ENCODE measurements around the gene PRUNE1. TPM values are rescaled to one million over a fixed set of nuclear protein-coding genes. Genes with fewer than 3 reads are reported as not detected.

PRUNE1 gene
- 11.4 to 16.9 TPM (median 14.9 TPM) in 5 replicates for total RNA-seq (2022; extraction: Qiagen RNA extraction; ENCODE audit: low read depth)

DNA sequence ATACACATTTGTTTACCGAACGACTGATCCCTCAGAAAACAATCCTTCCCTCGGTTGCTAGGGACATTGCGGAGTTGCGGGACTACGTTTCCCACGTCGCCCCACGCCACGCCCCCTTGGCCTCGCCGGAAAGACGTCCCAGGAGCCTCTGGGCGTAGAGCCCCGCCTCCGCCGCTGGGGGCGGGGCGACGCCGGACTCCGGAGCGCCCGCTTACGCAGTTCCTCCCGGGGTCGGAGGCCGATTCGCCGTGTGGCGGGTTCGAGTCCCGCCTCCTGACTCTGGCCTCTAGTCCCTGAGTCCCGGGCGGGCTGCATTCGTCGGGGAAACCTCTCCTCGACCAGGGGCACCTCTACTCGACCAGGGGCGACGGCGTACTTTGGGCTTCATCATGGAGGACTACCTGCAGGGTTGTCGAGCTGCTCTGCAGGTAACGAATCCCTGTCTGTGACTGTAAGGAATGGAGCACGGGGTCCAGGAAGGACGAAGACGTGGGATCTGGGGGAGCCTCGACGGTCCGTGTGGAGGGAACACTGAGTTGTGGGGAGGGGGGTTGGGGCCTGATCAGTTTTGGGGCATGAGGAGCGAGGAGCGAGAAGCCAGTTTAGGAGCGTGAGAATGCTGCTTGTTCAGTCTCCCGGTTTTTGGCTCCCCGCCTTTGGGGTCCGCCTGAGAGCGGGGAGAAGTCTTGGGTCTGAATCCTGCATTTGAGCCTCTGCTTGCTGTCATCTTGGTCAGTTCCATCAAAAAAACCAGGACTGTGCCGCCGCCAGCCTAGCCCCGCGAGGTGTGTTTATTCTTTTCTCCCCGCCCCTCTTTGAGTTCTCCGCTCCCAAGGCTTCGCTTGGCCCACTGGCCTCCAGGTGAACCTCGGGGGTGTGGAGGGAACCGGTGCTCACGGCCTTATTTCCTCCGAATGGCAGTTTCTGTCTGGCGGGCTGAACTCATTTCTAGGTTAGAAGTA, at the start of gene PRUNE1:
TSS of gene PRUNE1 (plus strand) at position 206 of the 962 bp plus-strand sequence. CDS start at position 390, 184 bp downstream.

GRCh38 chr1:150974580-150975478, 33.4 kb upstream of the PRUNE1 start, which contains the start of gene CERS2:
Gene CERS2 (minus strand): TSS chr1:150974835. CDS start chr1:150969090, 5,745 bp downstream.

DNA sequence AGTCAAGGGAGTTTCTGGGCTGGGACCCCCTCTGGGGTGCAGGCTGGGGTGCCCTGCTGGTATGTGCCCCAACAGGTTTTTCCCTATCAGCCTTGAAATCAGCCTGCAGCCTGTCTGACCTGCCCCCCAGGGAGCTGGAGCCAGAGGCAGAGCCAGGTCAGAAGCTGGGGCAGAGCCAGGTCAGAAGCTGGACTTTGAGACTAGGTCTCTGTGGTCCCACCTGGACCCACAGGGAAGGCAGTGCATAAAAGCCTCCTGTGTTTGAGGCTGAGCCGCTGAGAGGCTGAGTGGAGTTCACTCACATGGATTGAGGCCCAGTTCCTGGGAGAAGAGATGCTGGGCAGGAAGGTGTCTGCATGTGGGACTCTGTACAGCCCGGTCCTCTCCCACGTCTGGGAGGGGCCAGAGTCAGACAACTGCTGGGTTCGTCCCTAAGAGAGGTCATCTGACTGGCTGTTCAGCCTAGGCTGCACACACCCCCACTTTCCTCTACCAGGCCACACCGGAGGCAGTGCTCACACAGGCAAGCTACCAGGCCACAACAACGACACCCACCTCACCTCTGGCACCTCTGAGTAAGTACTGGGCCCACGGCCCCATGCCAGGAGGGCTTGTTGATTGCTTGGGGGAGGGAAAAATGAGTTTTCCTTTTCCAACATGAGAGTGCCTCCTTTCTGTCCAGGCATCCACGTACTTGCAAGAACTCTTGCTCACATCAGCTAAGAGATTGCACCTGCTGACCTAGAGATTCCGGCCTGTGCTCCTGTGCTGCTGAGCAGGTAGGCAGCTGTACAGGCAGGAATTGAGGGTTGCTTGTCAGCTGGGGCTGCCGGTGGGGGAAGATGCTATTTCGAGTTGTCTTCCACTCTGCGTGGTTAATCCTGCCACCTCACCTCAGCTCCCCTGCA, 26.2 kb upstream of the PRUNE1 start, which contains the start of gene ANXA9:
TSS of gene ANXA9 (plus strand) at position 488 of the 908 bp plus-strand sequence. CDS start 814 bp downstream, outside the sequence.

DNA sequence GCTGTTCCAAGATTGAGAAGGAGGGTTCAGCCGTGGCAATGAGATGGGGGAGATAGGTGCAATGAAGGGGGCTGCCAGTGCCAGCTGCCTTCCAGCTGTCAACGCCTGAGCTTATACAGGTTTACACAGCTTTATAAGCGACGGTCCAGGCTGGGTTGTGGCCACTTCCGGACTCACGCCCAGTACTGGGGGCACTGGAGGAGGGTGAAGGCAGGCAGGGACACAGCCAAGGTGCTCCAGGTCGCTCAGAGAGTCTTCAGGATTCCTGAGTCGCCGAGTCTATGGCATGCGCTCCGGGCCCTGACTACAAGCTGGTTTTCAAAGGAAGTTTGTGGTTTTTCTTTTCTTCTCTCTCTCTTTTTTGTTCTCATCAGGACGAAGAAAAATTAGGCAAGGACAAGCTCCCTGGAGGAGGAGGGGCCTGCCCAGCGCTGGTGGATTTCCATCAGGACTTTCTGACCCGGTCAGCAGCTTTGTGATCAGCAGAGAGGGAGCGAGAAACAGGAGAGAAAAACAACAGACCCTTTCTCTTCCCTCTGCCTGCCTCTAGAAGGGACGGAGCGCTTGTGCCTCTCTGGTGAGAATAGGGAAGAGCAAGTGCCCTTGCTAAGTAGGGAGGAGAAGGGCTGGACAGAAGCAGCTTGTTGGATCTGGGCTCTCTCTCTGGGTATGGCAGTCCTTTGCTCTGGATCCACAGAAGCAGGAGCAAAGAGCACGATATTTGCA, 1.8 kb upstream of the PRUNE1 start, which contains the start of gene MINDY1:
TSS of gene MINDY1 (minus strand) at position 576 of the 726 bp plus-strand sequence. CDS start 4,285 bp downstream, outside the sequence.

GRCh38 chr1:151036356-151036755, 28.1 kb downstream of the PRUNE1 start, which contains the start of gene BNIPL:
Gene BNIPL (plus strand): TSS chr1:151036586. CDS start chr1:151036726, 140 bp downstream.

DNA sequence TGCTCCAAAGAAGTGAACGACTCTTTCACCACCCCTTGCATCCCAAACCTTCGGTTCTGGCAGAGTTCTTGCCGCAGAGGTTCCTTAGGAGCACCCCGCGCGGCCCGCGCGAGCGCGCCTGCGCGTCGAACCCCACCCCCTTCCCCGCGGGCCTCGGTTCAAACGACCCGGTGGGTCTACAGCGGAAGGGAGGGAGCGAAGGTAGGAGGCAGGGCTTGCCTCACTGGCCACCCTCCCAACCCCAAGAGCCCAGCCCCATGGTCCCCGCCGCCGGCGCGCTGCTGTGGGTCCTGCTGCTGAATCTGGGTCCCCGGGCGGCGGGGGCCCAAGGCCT, 39.3 kb downstream of the PRUNE1 start, which contains the start of gene C1orf56:
TSS of gene C1orf56 (plus strand) at position 161 of the 334 bp plus-strand sequence. CDS start at position 258, 97 bp downstream.

DNA sequence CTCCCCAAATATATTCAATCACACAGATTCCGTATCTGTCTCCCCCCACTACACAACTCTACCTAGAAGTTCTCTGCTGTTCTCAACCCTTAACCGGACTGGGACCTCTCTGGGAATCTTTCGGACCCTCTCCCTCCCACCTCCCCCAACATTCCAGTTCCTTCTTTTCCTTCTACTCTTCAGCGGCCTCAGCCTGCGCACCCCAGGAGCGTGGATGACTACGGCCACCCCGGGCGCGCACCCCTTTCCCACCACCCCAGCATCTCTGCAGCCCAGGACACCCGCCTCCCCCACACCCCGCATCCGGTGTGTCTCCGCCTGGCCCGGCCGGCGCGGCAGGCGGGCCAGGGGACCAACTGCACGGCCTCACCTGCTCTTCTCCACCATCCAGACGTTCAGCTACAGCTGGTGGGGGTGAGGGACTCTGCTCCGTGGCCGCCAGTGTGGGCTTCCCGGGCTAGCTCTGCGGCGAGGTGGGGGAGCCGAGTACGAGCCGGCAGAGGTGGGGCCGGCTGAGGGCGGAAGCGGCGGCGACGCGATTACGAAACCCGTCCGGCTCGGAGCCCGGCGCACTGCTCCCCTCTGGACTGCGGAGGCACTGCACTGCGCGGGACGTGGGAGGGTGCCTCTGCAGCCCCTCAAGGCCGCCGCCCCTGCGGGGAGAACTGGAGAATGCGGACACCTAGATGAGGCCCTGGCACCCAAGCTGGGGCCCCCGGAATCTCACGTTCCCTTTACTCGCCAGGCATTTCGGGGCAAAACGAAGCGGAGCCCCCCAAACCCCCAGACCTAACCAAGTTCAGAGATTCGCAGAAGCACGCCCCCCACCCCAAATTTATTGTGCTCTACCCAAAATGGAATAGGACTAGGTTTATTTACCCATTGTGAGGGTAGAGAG, 51.1 kb downstream of the PRUNE1 start, which contains the start of gene CDC42SE1:
TSS of gene CDC42SE1 (minus strand) at position 514 of the 898 bp plus-strand sequence. CDS start 3,892 bp downstream, outside the sequence.

DNA sequence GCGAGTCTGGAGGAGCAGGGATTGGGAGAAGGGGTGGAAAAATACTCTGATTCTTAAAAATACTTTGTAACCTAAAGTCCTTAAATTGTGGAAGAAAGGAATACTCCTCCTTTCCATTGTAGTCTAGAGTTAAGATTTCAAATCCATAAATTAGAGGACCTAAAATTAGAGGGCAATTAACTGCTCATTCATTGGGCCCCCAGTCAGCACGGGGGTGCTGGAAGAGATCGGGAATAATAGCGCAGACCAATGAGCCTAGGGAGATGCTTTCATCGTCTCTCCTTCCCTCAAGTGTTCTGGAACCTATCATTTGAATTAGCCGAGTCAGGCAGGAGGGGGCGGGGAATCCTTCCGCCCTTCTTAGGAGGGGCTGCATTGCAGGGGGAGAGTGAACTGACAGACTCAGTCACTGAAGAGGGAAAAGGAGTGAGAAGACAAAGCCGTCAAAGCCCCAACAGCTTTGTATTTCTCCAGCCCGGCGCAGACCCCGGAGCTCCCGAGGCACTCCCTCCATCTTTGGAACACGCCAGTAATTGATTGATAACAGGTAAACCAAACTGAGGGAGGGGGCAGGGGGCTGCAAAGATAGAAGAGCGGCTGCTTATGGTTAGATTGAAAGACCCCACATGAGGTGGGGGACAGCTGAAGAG, 51.9 kb downstream of the PRUNE1 start, which contains the start of gene MLLT11:
TSS of gene MLLT11 (plus strand) at position 391 of the 650 bp plus-strand sequence. CDS start 6,828 bp downstream, outside the sequence.

DNA sequence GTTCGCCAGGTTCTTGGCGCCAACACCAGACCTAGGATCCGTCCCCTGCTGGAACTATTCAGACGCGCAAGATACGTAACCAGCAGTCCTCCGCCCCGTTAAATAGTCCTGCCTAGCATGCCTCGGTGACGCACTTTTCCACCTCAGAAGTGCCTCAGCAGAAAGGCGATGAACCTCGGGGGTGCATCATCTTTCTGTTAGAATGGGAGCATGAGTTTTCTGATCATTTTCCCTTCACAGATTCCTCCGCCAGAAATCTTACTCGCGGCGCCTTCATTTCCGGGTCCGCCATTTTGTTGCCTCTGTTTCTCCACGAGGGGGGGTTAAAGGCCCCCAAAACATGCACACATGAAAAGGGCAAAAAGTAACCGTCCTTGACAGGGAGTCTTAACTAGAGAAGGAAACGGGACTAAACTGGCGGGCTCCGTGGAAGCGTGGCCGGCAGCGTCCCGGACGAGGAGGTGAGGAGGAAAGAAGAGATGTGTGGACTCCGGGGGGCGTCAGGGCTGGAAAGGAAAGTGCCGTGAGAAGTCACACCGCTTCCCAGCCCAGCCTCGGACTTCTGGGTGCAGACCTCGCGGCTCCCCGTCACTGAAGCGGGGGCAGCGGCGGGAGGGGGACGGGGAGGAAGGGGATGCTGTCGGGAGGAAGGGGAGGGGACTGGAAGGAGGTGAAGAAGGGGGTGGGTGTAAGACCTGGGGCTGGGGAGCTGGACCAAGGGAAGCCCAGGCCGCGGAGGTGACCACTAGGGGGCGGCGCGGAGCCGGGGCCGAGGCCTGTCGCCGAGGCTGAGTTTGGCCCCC, 62.4 kb downstream of the PRUNE1 start, which contains the start of gene GABPB2:
TSS of gene GABPB2 (plus strand) at position 288 of the 803 bp plus-strand sequence. CDS start 17,429 bp downstream, outside the sequence.

Other genes with a start within 250 kb of the PRUNE1 start
- 13.6 to 20.4 TPM (median 19.9 TPM) in 5 replicates for gene CTSS, start 242.7 kb upstream of the PRUNE1 start, total RNA-seq (2022; extraction: Qiagen RNA extraction; ENCODE audit: low read depth)
- 1.3 to 2.3 TPM (median 1.5 TPM) in 5 replicates for gene CTSK, start 200.2 kb upstream of the PRUNE1 start, total RNA-seq (2022; extraction: Qiagen RNA extraction; ENCODE audit: low read depth)
- 10.7 to 12.2 TPM (median 12.0 TPM) in 5 replicates for gene ARNT, start 131.8 kb upstream of the PRUNE1 start, total RNA-seq (2022; extraction: Qiagen RNA extraction; ENCODE audit: low read depth)
- gene CTXND2, start 121.3 kb upstream of the PRUNE1 start, total RNA-seq (2022; extraction: Qiagen RNA extraction; ENCODE audit: low read depth), result not detected in 5 replicates
- 22.7 to 28.1 TPM (median 23.0 TPM) in 5 replicates for gene SETDB1, start 82.1 kb upstream of the PRUNE1 start, total RNA-seq (2022; extraction: Qiagen RNA extraction; ENCODE audit: low read depth)
- gene CERS2, start 33.6 kb upstream of the PRUNE1 start, total RNA-seq (2022; extraction: Qiagen RNA extraction; ENCODE audit: low read depth), result 240 to 250 TPM (median 247 TPM) in 5 replicates
- 0.54 to 1.3 TPM (median 0.70 TPM) in 5 replicates for gene ANXA9, start 26.2 kb upstream of the PRUNE1 start, total RNA-seq (2022; extraction: Qiagen RNA extraction; ENCODE audit: low read depth)
- 2.2 to 3.4 TPM (median 2.7 TPM) in 5 replicates for gene MINDY1, start 1.5 kb upstream of the PRUNE1 start, total RNA-seq (2022; extraction: Qiagen RNA extraction; ENCODE audit: low read depth)
- 0.06 to 0.20 TPM (median 0.13 TPM) in 4 of 5 replicates, not detected in the other for gene BNIPL, start 28.1 kb downstream of the PRUNE1 start, total RNA-seq (2022; extraction: Qiagen RNA extraction; ENCODE audit: low read depth)
- gene C1orf56, start 39.3 kb downstream of the PRUNE1 start, total RNA-seq (2022; extraction: Qiagen RNA extraction; ENCODE audit: low read depth), result 4.7 to 8.8 TPM (median 7.3 TPM) in 5 replicates
- gene CDC42SE1, start 51.2 kb downstream of the PRUNE1 start, total RNA-seq (2022; extraction: Qiagen RNA extraction; ENCODE audit: low read depth), result 70.2 to 82.4 TPM (median 75.5 TPM) in 5 replicates
- 10.3 to 19.6 TPM (median 18.6 TPM) in 5 replicates for gene MLLT11, start 51.9 kb downstream of the PRUNE1 start, total RNA-seq (2022; extraction: Qiagen RNA extraction; ENCODE audit: low read depth)
- 3.3 to 3.8 TPM (median 3.4 TPM) in 5 replicates for gene GABPB2, start 62.3 kb downstream of the PRUNE1 start, total RNA-seq (2022; extraction: Qiagen RNA extraction; ENCODE audit: low read depth)
- 1.1 to 1.6 TPM (median 1.3 TPM) in 5 replicates for gene SEMA6C, start 138.2 kb downstream of the PRUNE1 start, total RNA-seq (2022; extraction: Qiagen RNA extraction; ENCODE audit: low read depth)
- not detected in 5 replicates for gene TNFAIP8L2, start 148.2 kb downstream of the PRUNE1 start, total RNA-seq (2022; extraction: Qiagen RNA extraction; ENCODE audit: low read depth)
- 5.7 to 9.4 TPM (median 6.1 TPM) in 5 replicates for gene LYSMD1, start 157.5 kb downstream of the PRUNE1 start, total RNA-seq (2022; extraction: Qiagen RNA extraction; ENCODE audit: low read depth)
- gene SCNM1, start 157.7 kb downstream of the PRUNE1 start, total RNA-seq (2022; extraction: Qiagen RNA extraction; ENCODE audit: low read depth), result 43.6 to 49.9 TPM (median 48.2 TPM) in 5 replicates
- 0.29 TPM in 1 of 5 replicates, not detected in the others for gene TMOD4, start 167.5 kb downstream of the PRUNE1 start, total RNA-seq (2022; extraction: Qiagen RNA extraction; ENCODE audit: low read depth)
- 44.9 to 58.1 TPM (median 45.6 TPM) in 5 replicates for gene VPS72, start 181.7 kb downstream of the PRUNE1 start, total RNA-seq (2022; extraction: Qiagen RNA extraction; ENCODE audit: low read depth)
- 42.5 to 53.0 TPM (median 43.5 TPM) in 5 replicates for gene PIP5K1A, start 190.1 kb downstream of the PRUNE1 start, total RNA-seq (2022; extraction: Qiagen RNA extraction; ENCODE audit: low read depth)
- gene PSMD4, start 246.3 kb downstream of the PRUNE1 start, total RNA-seq (2022; extraction: Qiagen RNA extraction; ENCODE audit: low read depth), result 161 to 222 TPM (median 192 TPM) in 5 replicates

Data from A549 treated with RU486 at 1 μM for 4 hours (cell line).